HCT116 (cell line): ENCODE results near the gene SDK1. TPM values are rescaled to one million over a fixed set of nuclear protein-coding genes. Genes with fewer than 3 reads are reported as not detected.

ENCODE experiments used
- ATAC-seq: fragments of 200-7000 bp; cut with Tn5 transposase; 2 replicates; pipeline ENCODE4 v1.9.1; 2020; ENCODE audit warnings: mild to moderate bottlenecking, moderate library complexity
- BruUV-seq: library from RNA; stranded (reverse); fragments of 400-500 nt; replicated peaks from 2 replicates; lab custom pipeline; 2021; lab: Mats Ljungman, UMichigan
- CTCF ChIA-PET: fragments of 300-600 bp; sonication (Branson Sonifier 250); formaldehyde crosslinking; loops from one replicate; lab custom pipeline; 2021; ENCODE audit warnings: antibody characterized with exemption; lab: Charles Lee
- POLR2A ChIA-PET: fragments of 300-600, 350-600 bp; sonication (Branson Sonifier 250); formaldehyde crosslinking; loops from one replicate; lab custom pipeline; 2021; ENCODE audit warnings: antibody characterized with exemption; lab: Charles Lee
- RAD21 ChIA-PET, 2 experiments: fragments of 300-600 bp; sonication (Branson Sonifier 250); formaldehyde crosslinking; loops; one replicate each; lab custom pipeline; 2023; ENCODE audit warnings: low total read pairs in 2 of 2; ENCODE audit not compliant: uncharacterized antibody in 2 of 2, unreplicated experiment in 2 of 2, low non-redundant PET in 1 of 2; lab: Charles Lee
- DNase-seq: peaks from one replicate; pipeline ENCODE4 v3.0.0-alpha.2; 2010; ENCODE audit warnings: low read depth, low spot score
- H2AFZ ChIP-seq: fragments of 200-600 bp; shearing (Covaris generic), sonication (generic); 2 replicates; pipeline ENCODE4 v1.6.1; 2017; ENCODE audit warnings: low read depth, mixed run types, mixed read lengths, antibody characterized with exemption, low read length; ENCODE audit not compliant: poor library complexity, severe bottlenecking
- H3K27ac ChIP-seq: 2 replicates; pipeline ENCODE4 v1.5.1; 2012; ENCODE audit warnings: low read depth, low read length
- H3K27me3 ChIP-seq: fragments of 200-600 bp; sonication (generic); 2 replicates; pipeline ENCODE4 v1.6.1; 2016; ENCODE audit warnings: mixed run types, low read length, mixed read lengths; ENCODE audit not compliant: insufficient read depth
- H3K36me3 ChIP-seq, 2 experiments: fragments of 200-500 bp in 1 of 2; fragments of 200-600 bp in 1 of 2; sonication (Bioruptor generic) in 1 of 2; sonication (generic) in 1 of 2; 2 replicates each; pipeline versions ENCODE4 v1.5.1 to v1.6.1; 2014 to 2016; ENCODE audit warnings: low read length in 2 of 2, inconsistent platforms in 1 of 2, mixed read lengths in 1 of 2, mixed run types in 1 of 2; ENCODE audit not compliant: insufficient read depth in 2 of 2, control insufficient read depth in 1 of 2
- H3K4me1 ChIP-seq, 2 experiments: fragments of 200-600 bp in 1 of 2; sonication (generic) in 1 of 2; 2 replicates each; pipeline versions ENCODE4 v1.5.1 to v1.6.1; 2012 to 2017; ENCODE audit warnings: low read length in 2 of 2, inconsistent platforms in 1 of 2, mild to moderate bottlenecking in 1 of 2, mixed read lengths in 1 of 2, mixed run types in 1 of 2, moderate library complexity in 1 of 2; ENCODE audit not compliant: insufficient read depth in 2 of 2, control insufficient read depth in 1 of 2
- H3K4me2 ChIP-seq: fragments of 200-600 bp; sonication (generic); 2 replicates; pipeline ENCODE4 v1.6.1; 2017; ENCODE audit warnings: mixed run types, low read length, mixed read lengths
- H3K4me3 ChIP-seq, 2 experiments: fragments of 200-600 bp in 1 of 2; sonication (generic) in 1 of 2; replicated peaks in 1 of 2; 2 replicates each; pipeline ENCODE4 v1.5.1; 2011 to 2016; ENCODE audit warnings: low read length in 2 of 2, control low read depth in 1 of 2, low read depth in 1 of 2, mild to moderate bottlenecking in 1 of 2, mixed read lengths in 1 of 2, mixed run types in 1 of 2
- H3K79me2 ChIP-seq: fragments of 200-600 bp; sonication (generic); 2 replicates; pipeline ENCODE4 v1.6.1; 2017; ENCODE audit warnings: mild to moderate bottlenecking, mixed run types, low read length, moderate library complexity, mixed read lengths; ENCODE audit not compliant: insufficient read depth
- H3K9ac ChIP-seq: fragments of 200-600 bp; sonication (generic); 2 replicates; pipeline ENCODE4 v1.6.1; 2016; ENCODE audit warnings: low read length, mixed read lengths
- H3K9me2 ChIP-seq: fragments of 200-600 bp; sonication (generic), shearing (Covaris generic); 2 replicates; pipeline ENCODE4 v1.6.1; 2017; ENCODE audit warnings: mixed run types, mild to moderate bottlenecking, moderate library complexity; ENCODE audit not compliant: insufficient read depth
- H3K9me3 ChIP-seq, 2 experiments: fragments of 200-500 bp in 1 of 2; fragments of 200-600 bp in 1 of 2; sonication (Bioruptor generic) in 1 of 2; sonication (generic) in 1 of 2; 2 replicates each; pipeline ENCODE4 v1.6.1; 2014 to 2017; ENCODE audit warnings: low read length in 2 of 2, mixed read lengths in 2 of 2, inconsistent platforms in 1 of 2, low read depth in 1 of 2, mild to moderate bottlenecking in 1 of 2, mixed run types in 1 of 2, moderate library complexity in 1 of 2; ENCODE audit not compliant: control insufficient read depth in 1 of 2, insufficient read depth in 1 of 2
- H4K20me1 ChIP-seq: fragments of 200-600 bp; sonication (generic), shearing (Covaris generic); 2 replicates; pipeline ENCODE4 v1.6.1; 2017; ENCODE audit warnings: mixed run types, mild to moderate bottlenecking, moderate library complexity; ENCODE audit not compliant: insufficient read depth
- CBX3 ChIP-seq: IDR thresholded peaks from 2 replicates; pipeline ENCODE4 v1.6.1; 2012; ENCODE audit warnings: low read depth
- EGR1 ChIP-seq: IDR thresholded peaks from 2 replicates; pipeline ENCODE4 v1.6.1; 2012; ENCODE audit warnings: low read depth
- ELF1 ChIP-seq: IDR thresholded peaks from 2 replicates; pipeline ENCODE4 v1.6.1; 2012; ENCODE audit warnings: low read depth, borderline replicate concordance
- EZH2 ChIP-seq: fragments of 200-600 bp; sonication (generic); IDR thresholded peaks from 2 replicates; pipeline ENCODE4 v1.6.1; 2017; ENCODE audit warnings: antibody characterized with exemption, mixed run types
- EZH2phosphoT487 ChIP-seq: fragments of 200-600 bp; IDR thresholded peaks from 2 replicates; pipeline ENCODE4 v1.6.1; 2018; ENCODE audit warnings: antibody characterized with exemption, borderline replicate concordance
- JUND ChIP-seq: IDR thresholded peaks from 2 replicates; pipeline ENCODE4 v1.6.1; 2012
- MAX ChIP-seq: IDR thresholded peaks from 2 replicates; pipeline ENCODE4 v1.6.1; 2012
- POLR2A ChIP-seq: IDR thresholded peaks from 2 replicates; pipeline ENCODE4 v1.7.0; 2011; ENCODE audit warnings: borderline replicate concordance; ENCODE audit not compliant: insufficient read depth, insufficient read length; ENCODE audit errors: extremely low read depth
- POLR2AphosphoS5 ChIP-seq: IDR thresholded peaks from 2 replicates; pipeline ENCODE4 v1.6.1; 2011; ENCODE audit warnings: mild to moderate bottlenecking, low read depth, low read length, moderate library complexity
- REST ChIP-seq: IDR thresholded peaks from 2 replicates; pipeline ENCODE4 v1.6.1; 2012; ENCODE audit warnings: low read depth
- SIN3A ChIP-seq: IDR thresholded peaks from 2 replicates; pipeline ENCODE4 v1.6.1; 2012; ENCODE audit warnings: low read depth
- SP1 ChIP-seq: IDR thresholded peaks from 2 replicates; pipeline ENCODE4 v1.6.1; 2012; ENCODE audit warnings: low read depth
- TCF7L2 ChIP-seq: IDR thresholded peaks from 2 replicates; pipeline ENCODE4 v1.7.0; 2011; ENCODE audit warnings: borderline replicate concordance, inconsistent platforms; ENCODE audit not compliant: insufficient read depth, insufficient read length; ENCODE audit errors: extremely low read depth
- YY1 ChIP-seq: IDR thresholded peaks from 2 replicates; pipeline ENCODE4 v1.6.1; 2011; ENCODE audit warnings: low read length, low read depth, moderate library complexity, mild to moderate bottlenecking; ENCODE audit not compliant: insufficient replicate concordance; ENCODE audit errors: extremely low read depth
- intact Hi-C: fragments of 100-400 bp; cut with micrococcal nuclease; formaldehyde crosslinking; loops from 2 replicates; pipeline ENCODE4 v1.10.0; 2022
- total RNA-seq: library from RNA; stranded (reverse); gene quantifications from one replicate; pipeline ENCODE4 v1.2.1, GENCODE V29; 2021; ENCODE audit not compliant: unreplicated experiment
- TF ChIP-seq, protein P1 (sequence below): IDR thresholded peaks from 2 replicates; pipeline ENCODE4 v1.6.1; 2011; ENCODE audit warnings: mild to moderate bottlenecking, low read length, moderate library complexity; ENCODE audit not compliant: insufficient replicate concordance; ENCODE audit errors: extremely low read depth
- TF ChIP-seq, protein P2 (sequence below), 3 experiments: fragments of 200-600 bp in 1 of 3; sonication (generic) in 1 of 3; IDR thresholded peaks in 2 of 3; conservative IDR thresholded peaks in 1 of 3; 2 replicates each; pipeline ENCODE4 v1.5.1; 2012 to 2017; ENCODE audit warnings: low read depth in 2 of 3, low read length in 2 of 3, antibody characterized with exemption in 1 of 3, borderline replicate concordance in 1 of 3, control low read depth in 1 of 3, mild to moderate bottlenecking in 1 of 3, mixed read lengths in 1 of 3, mixed run types in 1 of 3, moderate library complexity in 1 of 3; ENCODE audit not compliant: insufficient read depth in 1 of 3

Gene SDK1
- total RNA-seq, 1 experiment from 2014 or later: 0.05 TPM

GRCh38 chr7:4033996-4034395 lies 732.9 kb downstream of the SDK1 start:
- no peaks in the 10 kb centered on the region for H3K9me2 ChIP-seq
- TF ChIP-seq ELF1 (no peak), EGR1 (no peak), YY1 (no peak), POLR2A (no peak), REST (no peak), POLR2AphosphoS5 (no peak), MAX (no peak), EZH2phosphoT487 (no peak), JUND (no peak), SP1 (no peak), TCF7L2 (no peak), SIN3A (no peak), EZH2 (no peak), CBX3 (no peak)
- TF ChIP-seq, protein P1, sequence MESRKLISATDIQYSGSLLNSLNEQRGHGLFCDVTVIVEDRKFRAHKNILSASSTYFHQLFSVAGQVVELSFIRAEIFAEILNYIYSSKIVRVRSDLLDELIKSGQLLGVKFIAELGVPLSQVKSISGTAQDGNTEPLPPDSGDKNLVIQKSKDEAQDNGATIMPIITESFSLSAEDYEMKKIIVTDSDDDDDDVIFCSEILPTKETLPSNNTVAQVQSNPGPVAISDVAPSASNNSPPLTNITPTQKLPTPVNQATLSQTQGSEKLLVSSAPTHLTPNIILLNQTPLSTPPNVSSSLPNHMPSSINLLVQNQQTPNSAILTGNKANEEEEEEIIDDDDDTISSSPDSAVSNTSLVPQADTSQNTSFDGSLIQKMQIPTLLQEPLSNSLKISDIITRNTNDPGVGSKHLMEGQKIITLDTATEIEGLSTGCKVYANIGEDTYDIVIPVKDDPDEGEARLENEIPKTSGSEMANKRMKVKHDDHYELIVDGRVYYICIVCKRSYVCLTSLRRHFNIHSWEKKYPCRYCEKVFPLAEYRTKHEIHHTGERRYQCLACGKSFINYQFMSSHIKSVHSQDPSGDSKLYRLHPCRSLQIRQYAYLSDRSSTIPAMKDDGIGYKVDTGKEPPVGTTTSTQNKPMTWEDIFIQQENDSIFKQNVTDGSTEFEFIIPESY: no peak
- TF ChIP-seq, protein P2, sequence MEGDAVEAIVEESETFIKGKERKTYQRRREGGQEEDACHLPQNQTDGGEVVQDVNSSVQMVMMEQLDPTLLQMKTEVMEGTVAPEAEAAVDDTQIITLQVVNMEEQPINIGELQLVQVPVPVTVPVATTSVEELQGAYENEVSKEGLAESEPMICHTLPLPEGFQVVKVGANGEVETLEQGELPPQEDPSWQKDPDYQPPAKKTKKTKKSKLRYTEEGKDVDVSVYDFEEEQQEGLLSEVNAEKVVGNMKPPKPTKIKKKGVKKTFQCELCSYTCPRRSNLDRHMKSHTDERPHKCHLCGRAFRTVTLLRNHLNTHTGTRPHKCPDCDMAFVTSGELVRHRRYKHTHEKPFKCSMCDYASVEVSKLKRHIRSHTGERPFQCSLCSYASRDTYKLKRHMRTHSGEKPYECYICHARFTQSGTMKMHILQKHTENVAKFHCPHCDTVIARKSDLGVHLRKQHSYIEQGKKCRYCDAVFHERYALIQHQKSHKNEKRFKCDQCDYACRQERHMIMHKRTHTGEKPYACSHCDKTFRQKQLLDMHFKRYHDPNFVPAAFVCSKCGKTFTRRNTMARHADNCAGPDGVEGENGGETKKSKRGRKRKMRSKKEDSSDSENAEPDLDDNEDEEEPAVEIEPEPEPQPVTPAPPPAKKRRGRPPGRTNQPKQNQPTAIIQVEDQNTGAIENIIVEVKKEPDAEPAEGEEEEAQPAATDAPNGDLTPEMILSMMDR (IDR thresholded peaks at IDR 0.05 in 2 of 3, conservative IDR thresholded peaks at IDR 0.05 in 1 of 3; ENCODE audit: borderline replicate concordance in 1 of 3, insufficient read depth in 1 of 3, low read depth in 2 of 3, low read length in 2 of 3): no peak
- TF ChIP-seq, all 23 proteins: peak for 0
- ChIA-PET POLR2A (no interaction called here), RAD21 (no interaction called here), CTCF (no interaction called here)
- H3K79me2 ChIP-seq: no peaks in the 10 kb centered on the region
- no peaks in the 10 kb centered on the region for H3K36me3 ChIP-seq
- H3K4me3 ChIP-seq: no peak overlapping the region
- no TSS peak for BruUV-seq
- H3K9me3 ChIP-seq: no peaks in the 10 kb centered on the region
- H2AFZ ChIP-seq: no peak overlapping the region
- DNase-seq: no peak
- no peaks in the 10 kb centered on the region for H3K4me1 ChIP-seq
- peaks cover 4% of the 10 kb centered on the region; the same call in 1 of the 2 replicates for H3K27me3 ChIP-seq
- H4K20me1 ChIP-seq: no peaks in the 10 kb centered on the region
- H3K27ac ChIP-seq: no peak overlapping the region
- H3K9ac ChIP-seq: no peak overlapping the region
- intact Hi-C loops: no loop called here
- no peak for ATAC-seq
- H3K4me2 ChIP-seq: no peak overlapping the region
